Osteoblast (primary cell): ENCODE results near the gene SEMA5B. TPM values are rescaled to one million over a fixed set of nuclear protein-coding genes. Genes with fewer than 3 reads are reported as not detected.

Experiments used
- DNase-seq: peaks from one replicate; pipeline ENCODE4 v3.0.0; 2011; ENCODE audit warnings: low spot score, mixed read lengths; ENCODE audit not compliant: insufficient read length; ENCODE audit errors: missing footprints
- H2AFZ ChIP-seq: 2 replicates; pipeline ENCODE4 v1.6.0; 2011; ENCODE audit warnings: mild to moderate bottlenecking, low read length
- H3K27ac ChIP-seq: 2 replicates; pipeline ENCODE4 v1.5.1; 2011; ENCODE audit warnings: mild to moderate bottlenecking, low read depth, low read length, moderate library complexity
- H3K27me3 ChIP-seq: 2 replicates; pipeline ENCODE4 v1.6.0; 2012; ENCODE audit warnings: mild to moderate bottlenecking, control low read depth, inconsistent platforms, low read length, moderate library complexity; ENCODE audit not compliant: insufficient read depth
- H3K36me3 ChIP-seq: 2 replicates; pipeline ENCODE4 v1.5.1; 2011; ENCODE audit warnings: mild to moderate bottlenecking, low read length, control low read depth, moderate library complexity; ENCODE audit not compliant: insufficient read depth
- H3K4me1 ChIP-seq: 2 replicates; pipeline ENCODE4 v1.5.1; 2011; ENCODE audit warnings: mild to moderate bottlenecking, low read length, control low read depth, moderate library complexity; ENCODE audit not compliant: insufficient read depth
- H3K4me2 ChIP-seq: 2 replicates; pipeline ENCODE4 v1.6.0; 2011; ENCODE audit warnings: mild to moderate bottlenecking, low read length; ENCODE audit not compliant: insufficient read depth
- H3K4me3 ChIP-seq: fragments of 200-600 bp; sonication (generic); 3 replicates; pipeline ENCODE4 v1.5.1; 2012; ENCODE audit warnings: mild to moderate bottlenecking, low read length, inconsistent platforms; ENCODE audit not compliant: insufficient read depth
- H3K79me2 ChIP-seq: 2 replicates; pipeline ENCODE4 v1.6.0; 2012; ENCODE audit warnings: mild to moderate bottlenecking, low read length, control low read depth, inconsistent platforms; ENCODE audit not compliant: insufficient read depth
- H3K9me3 ChIP-seq: 2 replicates; pipeline ENCODE4 v1.5.1; 2011; ENCODE audit warnings: low read depth, low read length, control low read depth
- H4K20me1 ChIP-seq: 2 replicates; pipeline ENCODE4 v1.6.0; 2012; ENCODE audit warnings: mild to moderate bottlenecking, low read length, control low read depth; ENCODE audit not compliant: insufficient read depth
- CTCF ChIP-seq: IDR thresholded peaks from 2 replicates; pipeline ENCODE4 v1.5.1; 2011; ENCODE audit warnings: mild to moderate bottlenecking, low read depth, low read length, moderate library complexity; ENCODE audit errors: extremely low read depth
- total RNA-seq: library from RNA; depleted of rRNA; stranded (reverse); fragments of >200 nt; gene quantifications from 2 replicates; pipeline ENCODE4 v1.2.3, GENCODE V29; 2012

The SEMA5B gene
- total RNA-seq, 1 donor = not detected

- no peak for TF ChIP-seq CTCF
- H3K4me1 ChIP-seq = no peaks in the 10 kb centered on the region
- H2AFZ ChIP-seq = no peak overlapping the region
- no peaks in the 10 kb centered on the region for H3K9me3 ChIP-seq
- no peak overlapping the region for H3K4me2 ChIP-seq
- no peaks in the 10 kb centered on the region for H3K79me2 ChIP-seq
- H3K36me3 ChIP-seq = no peaks in the 10 kb centered on the region
- peaks cover 35% of the 10 kb centered on the region for H3K27me3 ChIP-seq
- no peaks in the 10 kb centered on the region for H4K20me1 ChIP-seq
- no peak overlapping the region for H3K27ac ChIP-seq
- DNase-seq = peak; percentile 48
- no peak overlapping the region for H3K4me3 ChIP-seq
Measured at GRCh38 chr3:122916580-122916979, 111.0 kb downstream of the SEMA5B start.

DNA sequence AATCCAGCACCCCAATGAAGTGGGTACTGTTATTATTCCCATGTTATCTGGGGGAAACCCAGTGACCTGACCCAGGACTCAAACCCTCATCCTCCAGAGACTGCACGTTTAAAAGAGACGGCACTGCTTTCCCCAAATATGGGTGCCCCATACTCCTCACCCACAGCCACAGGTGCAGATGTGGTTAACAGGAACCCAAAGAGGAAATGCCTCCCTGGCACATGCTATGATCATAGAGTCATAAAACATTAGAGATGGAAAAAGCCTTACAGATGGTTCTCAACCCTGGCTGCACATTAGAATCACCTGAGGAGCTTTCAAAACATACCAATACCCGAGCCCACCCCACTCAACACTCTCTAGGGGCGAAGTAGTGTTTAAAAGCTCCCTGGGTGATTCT lies 111.5 kb downstream of the SEMA5B start:
- no peaks in the 10 kb centered on the region for H3K36me3 ChIP-seq
- no peak overlapping the region for H3K27ac ChIP-seq
- no peaks in the 10 kb centered on the region for H3K79me2 ChIP-seq
- no peaks in the 10 kb centered on the region for H4K20me1 ChIP-seq
- DNase-seq = peak; percentile 82
- peaks cover 31% of the 10 kb centered on the region for H3K27me3 ChIP-seq
- H3K4me2 ChIP-seq = no peak overlapping the region
- no peaks in the 10 kb centered on the region for H3K4me1 ChIP-seq
- TF ChIP-seq CTCF = no peak
- no peak overlapping the region for H2AFZ ChIP-seq
- H3K9me3 ChIP-seq = no peaks in the 10 kb centered on the region
- no peak overlapping the region for H3K4me3 ChIP-seq

DNA sequence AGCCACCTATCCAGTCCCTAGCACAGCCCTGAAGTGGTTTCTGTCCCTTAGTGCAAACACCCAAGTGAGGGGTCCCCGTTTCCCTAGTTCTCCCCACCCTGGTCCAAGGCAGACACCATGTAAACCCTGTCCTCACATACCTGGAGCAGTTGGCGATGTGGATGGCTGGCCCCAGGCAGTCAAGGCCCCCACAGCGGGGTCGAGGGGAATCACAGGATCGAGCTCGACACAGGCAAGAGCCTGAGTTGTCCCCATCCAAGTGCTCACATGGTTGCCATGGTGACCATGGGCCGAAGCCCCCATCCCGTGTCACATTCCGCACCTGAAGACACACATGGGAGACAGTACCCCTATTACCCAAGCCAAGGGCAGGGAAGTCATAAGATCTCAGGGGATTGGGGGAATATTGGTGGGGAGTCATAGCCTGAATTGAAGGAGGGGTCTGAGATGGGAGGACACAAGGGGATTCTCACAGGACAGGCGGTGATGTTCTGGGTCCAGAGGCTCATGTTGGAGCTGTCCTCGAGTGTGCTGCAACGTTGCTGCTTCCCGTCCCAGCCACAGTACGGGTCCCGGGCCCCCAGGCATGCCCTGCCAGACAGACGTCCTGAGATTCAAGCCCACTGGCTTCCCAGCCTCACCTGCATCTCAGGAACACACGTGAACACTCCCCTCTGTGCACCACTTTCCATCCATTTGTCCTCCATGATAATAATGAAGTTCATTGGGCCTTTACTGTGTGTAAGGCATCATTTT lies 112.1 kb downstream of the SEMA5B start:
- H3K79me2 ChIP-seq = no peaks in the 10 kb centered on the region
- peaks cover 25% of the 10 kb centered on the region for H3K27me3 ChIP-seq
- H3K9me3 ChIP-seq = no peaks in the 10 kb centered on the region
- H4K20me1 ChIP-seq = no peaks in the 10 kb centered on the region
- TF ChIP-seq CTCF = no peak
- DNase-seq = peak; percentile 8
- no peak overlapping the region for H3K4me3 ChIP-seq
- H3K27ac ChIP-seq = no peak overlapping the region
- no peak overlapping the region for H2AFZ ChIP-seq
- no peaks in the 10 kb centered on the region for H3K4me1 ChIP-seq
- H3K4me2 ChIP-seq = no peak overlapping the region
- H3K36me3 ChIP-seq = no peaks in the 10 kb centered on the region

DNA sequence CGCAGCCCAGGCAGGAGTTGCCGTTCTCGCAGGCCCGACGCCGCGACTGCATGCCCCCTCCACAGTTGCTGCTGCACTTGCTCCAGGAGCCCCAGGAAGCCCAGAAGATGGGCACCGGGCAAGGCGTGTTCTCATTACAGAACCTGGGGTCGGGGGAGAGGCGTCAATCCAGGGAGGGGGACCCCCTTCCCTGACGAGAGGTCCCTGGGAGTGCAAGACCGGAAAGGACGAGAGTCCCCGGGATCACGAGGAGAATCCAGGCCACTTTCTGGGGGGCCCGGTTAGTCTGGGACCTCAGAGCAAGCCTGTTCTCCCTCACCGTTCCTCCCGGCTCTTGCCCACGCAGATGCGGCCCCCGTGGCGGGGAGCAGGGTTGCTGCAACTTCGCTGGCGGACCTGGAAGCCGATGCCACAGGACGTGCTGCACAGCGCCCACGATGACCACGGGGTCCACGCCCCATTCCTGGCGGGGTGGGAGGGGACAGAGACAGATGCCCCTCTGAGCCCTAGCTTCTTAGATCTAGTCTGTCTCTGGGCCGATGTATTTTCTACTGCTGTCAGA lies 113.9 kb downstream of the SEMA5B start:
- Histone ChIP-seq H3K36me3 (no peaks in the 10 kb centered on the region), H3K4me2 (no peak overlapping the region), H4K20me1 (no peaks in the 10 kb centered on the region), H3K9me3 (no peaks in the 10 kb centered on the region), H3K27me3 (peaks cover 23% of the 10 kb centered on the region), H2AFZ (no peak overlapping the region), H3K27ac (no peak overlapping the region), H3K4me1 (no peaks in the 10 kb centered on the region), H3K4me3 (no peak overlapping the region), H3K79me2 (no peaks in the 10 kb centered on the region)
- DNase-seq = peak; percentile 59
- TF ChIP-seq CTCF = no peak
